NOMO-1 (cell line): Measurements from ENCODE around the gene ENPP4.
"Not testable (repeated sequence)": the region's sequence is repeated elsewhere in the genome, so short reads cannot be mapped to it uniquely, and the experiment has no call there.

ENCODE experiments used
- DNase-seq, 2 experiments: peaks; one replicate each; lab custom pipeline; 2025; ENCODE audit not compliant: unreplicated experiment in 2 of 2; lab: John Stamatoyannopoulos, UW

The ENPP4 gene

GRCh38 chr6:46129629-46130511 lies at the start of gene ENPP4:
TSS of gene ENPP4 (plus strand) at chr6:46129989. CDS start at chr6:46139584, 9,595 bp downstream.
- peak; percentile 92 to 98 for DNase-seq

GRCh38 chr6:46080111-46080510 lies 49.7 kb upstream of the ENPP4 start:
- no peak for DNase-seq

- DNase-seq = not testable (repeated sequence)
Measured at GRCh38 chr6:46085688-46086087, 44.1 kb upstream of the ENPP4 start.

- DNase-seq = peak; percentile 34 to 62
Measured at GRCh38 chr6:46090115-46091079, 39.4 kb upstream of the ENPP4 start.

GRCh38 chr6:46091080-46091478 lies 38.7 kb upstream of the ENPP4 start:
- DNase-seq = no peak

- DNase-seq = no peak
Measured at GRCh38 chr6:46095251-46095650, 34.5 kb upstream of the ENPP4 start.

- no peak for DNase-seq
Measured at GRCh38 chr6:46097366-46097765, 32.4 kb upstream of the ENPP4 start.

GRCh38 chr6:46098678-46099077 lies 31.1 kb upstream of the ENPP4 start:
- DNase-seq = no peak

GRCh38 chr6:46099952-46100351 lies 29.8 kb upstream of the ENPP4 start:
- no peak for DNase-seq

GRCh38 chr6:46102123-46102522 lies 27.7 kb upstream of the ENPP4 start:
- DNase-seq = no peak

GRCh38 chr6:46103441-46104115 lies 26.2 kb upstream of the ENPP4 start:
- peak; percentile 6 to 7 for DNase-seq

- DNase-seq = no peak
Measured at GRCh38 chr6:46104209-46104608, 25.6 kb upstream of the ENPP4 start.

GRCh38 chr6:46105568-46105967 lies 24.2 kb upstream of the ENPP4 start:
- no peak for DNase-seq

- DNase-seq = no peak
Measured at GRCh38 chr6:46113370-46113769, 16.4 kb upstream of the ENPP4 start.

GRCh38 chr6:46115634-46116033 lies 14.2 kb upstream of the ENPP4 start:
- DNase-seq = no peak

- peak in 1 of 2 experiments; percentile 4 for DNase-seq
Measured at GRCh38 chr6:46116289-46116688, 13.5 kb upstream of the ENPP4 start.

- no peak for DNase-seq
Measured at GRCh38 chr6:46118157-46118556, 11.6 kb upstream of the ENPP4 start.

GRCh38 chr6:46118836-46119235 lies 11.0 kb upstream of the ENPP4 start:
- DNase-seq = no peak

GRCh38 chr6:46119679-46120078 lies 10.1 kb upstream of the ENPP4 start:
- not testable (repeated sequence) for DNase-seq

GRCh38 chr6:46128476-46128875 lies 1.3 kb upstream of the ENPP4 start:
- DNase-seq = peak; percentile 47 to 81

- no peak for DNase-seq
Measured at GRCh38 chr6:46129291-46129628, 529 bp upstream of the ENPP4 start.
